Measurements from ENCODE around the gene TCTA. TPM values are rescaled to one million over a fixed set of nuclear protein-coding genes. Genes with fewer than 3 reads are reported as not detected.
"Not testable (repeated sequence)": the region's sequence is repeated elsewhere in the genome, so short reads cannot be mapped to it uniquely, and the experiment has no call there.

Gene TCTA
- total RNA-seq, 1 experiment from 2014 or later = 11.5 TPM

- TF ChIP-seq FOXP1 (CRISPR knock-in tag; IDR thresholded peaks at IDR 0.05; ENCODE audit: borderline replicate concordance) (no peak), ZNF121 (CRISPR knock-in tag; IDR thresholded peaks at IDR 0.05) (peak; percentile 59; the same call in 1 of the 2 replicates), ARID4B (CRISPR knock-in tag; IDR thresholded peaks at IDR 0.05; ENCODE audit: borderline replicate concordance) (no peak), ZBTB21 (CRISPR knock-in tag; IDR thresholded peaks at IDR 0.05; ENCODE audit: borderline replicate concordance) (no peak), SP1 (CRISPR knock-in tag; conservative IDR thresholded peaks at IDR 0.05) (no peak), ZNF532 (CRISPR knock-in tag; IDR thresholded peaks at IDR 0.05; ENCODE audit: borderline replicate concordance) (no peak)
- no peak overlapping the region for H3K4me3 Mint-ChIP-seq
- no peaks in the 10 kb centered on the region for H3K9me3 Mint-ChIP-seq
- ChIA-PET POLR2A (interaction anchor here (0.6 kb wide), 1 partner anchor 290 kb away, joined by 5 read pairs; no protein-coding TSS in a partner anchor), CTCF (interaction anchor here (0.6 to 1.0 kb wide), 3 partner anchors 28 to 64 kb away, joined by 3 read pairs; no protein-coding TSS in a partner anchor)
- ATAC-seq (no peak), DNase-seq (ENCODE audit: low spot score) (no peak)
- H3K4me1 Mint-ChIP-seq = peaks cover 32% of the 10 kb centered on the region
- no peaks in the 10 kb centered on the region for H3K27me3 Mint-ChIP-seq (ENCODE audit: low read depth)
- H3K36me3 Mint-ChIP-seq = peaks cover 24% of the 10 kb centered on the region; the same call in 1 of the 2 replicates
- H3K27ac Mint-ChIP-seq = no peak overlapping the region
Measured at GRCh38 chr3:49403891-49404290, 8.3 kb upstream of the TCTA start.

- Mint-ChIP-seq H3K36me3 (peaks cover 20% of the 10 kb centered on the region; the same call in 1 of the 2 replicates), H3K27ac (peak overlapping the region; percentile 92), H3K4me1 (peaks cover 40% of the 10 kb centered on the region)
- not testable (repeated sequence) for H3K9me3 Mint-ChIP-seq; H3K27me3 Mint-ChIP-seq (ENCODE audit: low read depth); DNase-seq (ENCODE audit: low spot score); ATAC-seq; H3K4me3 Mint-ChIP-seq
- ChIA-PET POLR2A (interaction anchor here (0.6 to 0.7 kb wide), 2 partner anchors 10 to 61 kb away, joined by 3 to 5 read pairs; no protein-coding TSS in a partner anchor), CTCF (interaction anchor here (1.2 kb wide), 1 partner anchor 134 kb away, joined by 5 read pairs; no protein-coding TSS in a partner anchor)
Measured at GRCh38 chr3:49405570-49405969, 6.7 kb upstream of the TCTA start.

- H3K27me3 Mint-ChIP-seq (ENCODE audit: low read depth) = no peaks in the 10 kb centered on the region
- ChIA-PET POLR2A (no interaction called here), CTCF (no interaction called here)
- TF ChIP-seq ZNF121 (CRISPR knock-in tag; IDR thresholded peaks at IDR 0.05) (peak; percentile 82; the same call in 1 of the 2 replicates), STAT6 (CRISPR knock-in tag; conservative IDR thresholded peaks at IDR 0.05; ENCODE audit: low read depth) (no peak), IRF1 (CRISPR knock-in tag; IDR thresholded peaks at IDR 0.05) (no peak)
- ATAC-seq (no peak), DNase-seq (ENCODE audit: low spot score) (no peak)
- H3K4me3 Mint-ChIP-seq = no peak overlapping the region
- peaks cover 16% of the 10 kb centered on the region; the same call in 1 of the 2 replicates for H3K36me3 Mint-ChIP-seq
- H3K4me1 Mint-ChIP-seq = peaks cover 40% of the 10 kb centered on the region
- H3K27ac Mint-ChIP-seq = peak overlapping the region; percentile 18; the same call in 1 of the 2 replicates
- H3K9me3 Mint-ChIP-seq = no peaks in the 10 kb centered on the region
Measured at GRCh38 chr3:49406571-49407565, 5.4 kb upstream of the TCTA start.

Data from WTC11 (cell line).